Left ventricle myocardium superior (tissue), 1 donor: ENCODE results near the gene CAPZA3. TPM values are rescaled to one million over a fixed set of nuclear protein-coding genes. Genes with fewer than 3 reads are reported as not detected.
"Not testable (repeated sequence)": the region's sequence is repeated elsewhere in the genome, so short reads cannot be mapped to it uniquely, and the experiment has no call there.

Experiments
- ATAC-seq: fragments of 200-7000 bp; cut with Tn5 transposase; one replicate; pipeline ENCODE4 v1.9.1; 2020; ENCODE audit warnings: mild to moderate bottlenecking, moderate library complexity
- DNase-seq: peaks from one replicate; pipeline ENCODE4 v3.0.0-alpha.2; 2020
- intact Hi-C: fragments of 100-400 bp; cut with micrococcal nuclease; formaldehyde crosslinking; loops from one replicate; pipeline ENCODE4 v1.11.0; 2022
- total RNA-seq: library from RNA; stranded (reverse); fragmentation: NEBNext Ultra II Directional; extraction: Animal tissue kit (Norgen Biotek cat#: 25700); gene quantifications from one replicate; pipeline ENCODE4 v1.2.1, GENCODE V29; 2021
- donor health status: DM: no; HTN: yes; CAD: no; lungs with severe emphysema.

The CAPZA3 gene
- total RNA-seq, 1 donor from 2014 or later = not detected

GRCh38 chr12:18752280-18752920 is 14.5 kb downstream of the CAPZA3 start:
- DNase-seq = peak; percentile 55
- intact Hi-C loops = no loop called here
- ATAC-seq = peak; percentile 43

GRCh38 chr12:18752947-18753346 is 15.0 kb downstream of the CAPZA3 start:
- no peak for DNase-seq
- ATAC-seq = no peak
- intact Hi-C loops = no loop called here

GRCh38 chr12:18753481-18754123 is 15.7 kb downstream of the CAPZA3 start:
- intact Hi-C loops = no loop called here
- peak; percentile 68 for DNase-seq
- ATAC-seq = peak; percentile 85

- ATAC-seq = peak; percentile 77
These were observed 16.3 kb downstream of the CAPZA3 start for GRCh38 chr12:18754124-18754707.

GRCh38 chr12:18755341-18755740 is 17.4 kb downstream of the CAPZA3 start:
- DNase-seq = no peak
- intact Hi-C loops = no loop called here
- no peak for ATAC-seq

More at GRCh38 chr12:18754124-18754707, 16.3 kb downstream of the CAPZA3 start:
- intact Hi-C loops = no loop called here
- DNase-seq = peak; percentile 30

- ATAC-seq, DNase-seq, intact Hi-C loops: not testable (repeated sequence)
These were observed 28.6 kb downstream of the CAPZA3 start for GRCh38 chr12:18766479-18766878.

GRCh38 chr12:18782827-18783226 is 44.9 kb downstream of the CAPZA3 start:
- intact Hi-C loops = no loop called here
- ATAC-seq (no peak), DNase-seq (no peak)

GRCh38 chr12:18785465-18785864 is 47.5 kb downstream of the CAPZA3 start:
- DNase-seq, ATAC-seq, intact Hi-C loops: not testable (repeated sequence)

Other genes with a start within 250 kb of the CAPZA3 start
- not detected for gene PLCZ1, start 107 bp upstream of the CAPZA3 start, total RNA-seq